ENCODE measurements around the gene DENND11. TPM values are rescaled to one million over a fixed set of nuclear protein-coding genes. Genes with fewer than 3 reads are reported as not detected.

Gene DENND11
- total RNA-seq, 2 experiments from 2014 or later: 3.8 to 9.7 TPM

DNA sequence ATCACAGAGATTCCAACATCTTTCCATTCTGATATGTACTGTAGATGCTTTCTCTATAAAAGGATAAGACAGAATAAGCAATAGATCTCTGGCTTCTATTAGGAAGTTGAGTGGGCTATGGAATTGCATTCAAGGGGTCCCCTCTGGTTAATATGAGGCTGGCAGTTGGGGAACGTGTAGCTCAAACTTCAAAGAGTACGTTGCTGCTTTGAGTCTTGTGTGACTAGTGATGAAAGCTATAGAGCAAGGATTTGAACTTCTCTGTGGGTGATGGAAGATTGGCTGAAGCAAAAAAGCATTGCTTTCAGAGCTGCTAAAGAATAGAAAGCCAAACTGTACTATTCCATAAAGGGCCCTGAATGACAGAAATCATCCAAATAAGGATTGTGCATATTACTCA, 12.6 kb upstream of the DENND11 start:
- no peaks in the 10 kb centered on the region for H3K4me1 ChIP-seq (ENCODE audit: insufficient read depth, low read length, poor library complexity, severe bottlenecking)
- no peak overlapping the region for H3K27ac ChIP-seq (ENCODE audit: low read depth, low read length, poor library complexity, severe bottlenecking)
- intact Hi-C loops (cut with micrococcal nuclease; ENCODE audit: unreplicated experiment): no loop called here
- H3K4me3 ChIP-seq (ENCODE audit: low read depth, low read length, poor library complexity, severe bottlenecking): no peak overlapping the region
- CTCF ChIA-PET (ENCODE audit: unreplicated experiment): interaction anchor here (1.7 kb wide), 1 partner anchor 12 kb away, joined by 9 read pairs; no protein-coding TSS in a partner anchor
- no peaks in the 10 kb centered on the region for H4K20me1 ChIP-seq (ENCODE audit: insufficient read depth, low read length)
- H2AFZ ChIP-seq (ENCODE audit: low read length): no peak overlapping the region
- POLR2A ChIA-PET: interaction anchor here (0.5 kb wide), 1 partner anchor 276 kb away, joined by 3 read pairs; no protein-coding TSS in a partner anchor
- H3K79me2 ChIP-seq (ENCODE audit: insufficient read depth, low read depth, low read length): no peaks in the 10 kb centered on the region
- no peak for DNase-seq (ENCODE audit: low spot score)
- H3K4me2 ChIP-seq (ENCODE audit: low read length): no peak overlapping the region
- TF ChIP-seq, protein P1, sequence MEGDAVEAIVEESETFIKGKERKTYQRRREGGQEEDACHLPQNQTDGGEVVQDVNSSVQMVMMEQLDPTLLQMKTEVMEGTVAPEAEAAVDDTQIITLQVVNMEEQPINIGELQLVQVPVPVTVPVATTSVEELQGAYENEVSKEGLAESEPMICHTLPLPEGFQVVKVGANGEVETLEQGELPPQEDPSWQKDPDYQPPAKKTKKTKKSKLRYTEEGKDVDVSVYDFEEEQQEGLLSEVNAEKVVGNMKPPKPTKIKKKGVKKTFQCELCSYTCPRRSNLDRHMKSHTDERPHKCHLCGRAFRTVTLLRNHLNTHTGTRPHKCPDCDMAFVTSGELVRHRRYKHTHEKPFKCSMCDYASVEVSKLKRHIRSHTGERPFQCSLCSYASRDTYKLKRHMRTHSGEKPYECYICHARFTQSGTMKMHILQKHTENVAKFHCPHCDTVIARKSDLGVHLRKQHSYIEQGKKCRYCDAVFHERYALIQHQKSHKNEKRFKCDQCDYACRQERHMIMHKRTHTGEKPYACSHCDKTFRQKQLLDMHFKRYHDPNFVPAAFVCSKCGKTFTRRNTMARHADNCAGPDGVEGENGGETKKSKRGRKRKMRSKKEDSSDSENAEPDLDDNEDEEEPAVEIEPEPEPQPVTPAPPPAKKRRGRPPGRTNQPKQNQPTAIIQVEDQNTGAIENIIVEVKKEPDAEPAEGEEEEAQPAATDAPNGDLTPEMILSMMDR (conservative IDR thresholded peaks at IDR 0.05; ENCODE audit: low read length): no peak
- TF ChIP-seq EZH2phosphoT487 (IDR thresholded peaks at IDR 0.05; ENCODE audit: borderline replicate concordance, low read depth, low read length): no peak
- no peaks in the 10 kb centered on the region; the same call in 1 of the 2 replicates for H3K9me2 ChIP-seq (ENCODE audit: insufficient read depth, low read length)
- no peaks in the 10 kb centered on the region for H3K36me3 ChIP-seq (ENCODE audit: insufficient read depth, low read length)
- no peaks in the 10 kb centered on the region for H3K9me3 ChIP-seq (ENCODE audit: low read length)
- BruUV-seq (replicated peaks): no TSS peak

DNA sequence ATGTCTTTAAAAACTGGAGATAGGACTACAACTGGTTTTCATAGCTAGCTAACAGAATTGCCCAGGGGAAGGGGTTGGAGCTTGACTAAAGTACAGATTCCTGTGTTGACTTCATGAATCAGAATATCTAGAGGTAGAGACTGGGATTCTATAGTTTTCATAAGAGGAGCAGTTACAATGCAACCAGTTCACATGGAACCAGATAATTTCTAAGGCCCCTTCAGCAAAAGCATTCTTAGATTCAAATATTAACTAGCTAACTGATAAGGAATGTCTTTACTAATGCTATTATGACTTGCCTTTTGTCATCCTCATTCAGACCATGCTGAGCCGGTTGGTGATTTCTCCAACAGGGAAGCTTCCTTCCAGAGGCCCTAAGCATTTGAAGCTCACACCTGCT, 11.9 kb upstream of the DENND11 start:
- BruUV-seq (replicated peaks): no TSS peak
- POLR2A ChIA-PET: interaction anchor here (0.5 to 0.7 kb wide), 2 partner anchors 26 to 276 kb away, joined by 3 read pairs; no protein-coding TSS in a partner anchor

More for the DNA sequence above, 11.9 kb upstream of the DENND11 start:
- H3K4me2 ChIP-seq (ENCODE audit: low read length): no peak overlapping the region
- no peak for DNase-seq (ENCODE audit: low spot score)
- no peaks in the 10 kb centered on the region for H3K36me3 ChIP-seq (ENCODE audit: insufficient read depth, low read length)
- TF ChIP-seq EZH2phosphoT487 (IDR thresholded peaks at IDR 0.05; ENCODE audit: borderline replicate concordance, low read depth, low read length): no peak
- TF ChIP-seq, protein P1 (conservative IDR thresholded peaks at IDR 0.05; ENCODE audit: low read length): no peak
- H3K9me2 ChIP-seq (ENCODE audit: insufficient read depth, low read length): no peaks in the 10 kb centered on the region; the same call in 1 of the 2 replicates
- no peaks in the 10 kb centered on the region for H3K9me3 ChIP-seq (ENCODE audit: low read length)
- H3K4me3 ChIP-seq (ENCODE audit: low read depth, low read length, poor library complexity, severe bottlenecking): no peak overlapping the region
- H2AFZ ChIP-seq (ENCODE audit: low read length): no peak overlapping the region
- no peaks in the 10 kb centered on the region for H3K79me2 ChIP-seq (ENCODE audit: insufficient read depth, low read depth, low read length)
- no peaks in the 10 kb centered on the region for H3K4me1 ChIP-seq (ENCODE audit: insufficient read depth, low read length, poor library complexity, severe bottlenecking)
- H4K20me1 ChIP-seq (ENCODE audit: insufficient read depth, low read length): no peaks in the 10 kb centered on the region
- intact Hi-C loops (cut with micrococcal nuclease; ENCODE audit: unreplicated experiment): no loop called here
- CTCF ChIA-PET (ENCODE audit: unreplicated experiment): interaction anchor here (1.7 kb wide), 1 partner anchor 11 kb away, joined by 9 read pairs; no protein-coding TSS in a partner anchor
- H3K27ac ChIP-seq (ENCODE audit: low read depth, low read length, poor library complexity, severe bottlenecking): no peak overlapping the region
